Large intestine (tissue), 3 donors: ENCODE data around the gene USPL1. TPM values are rescaled to one million over a fixed set of nuclear protein-coding genes. Genes with fewer than 3 reads are reported as not detected.
"Not testable (repeated sequence)": the region's sequence is repeated elsewhere in the genome, so short reads cannot be mapped to it uniquely, and the experiment has no call there.

Experiments
- DNase-seq, 2 donors: peaks; one replicate each; pipeline versions ENCODE4 v3.0.0 to v3.0.0-alpha.2; 2013
- H3K27ac ChIP-seq: one replicate; pipeline ENCODE4 v1.5.1; 2013; ENCODE audit warnings: low read length
- H3K27me3 ChIP-seq: 2 replicates; pipeline ENCODE4 v1.6.1; 2013; ENCODE audit warnings: low read length; ENCODE audit not compliant: control insufficient read depth, insufficient read depth
- H3K36me3 ChIP-seq: 2 replicates; pipeline ENCODE4 v1.6.1; 2013; ENCODE audit warnings: low read length; ENCODE audit not compliant: control insufficient read depth, insufficient read depth
- H3K4me1 ChIP-seq: one replicate; pipeline ENCODE4 v1.6.1; 2013; ENCODE audit warnings: low read length; ENCODE audit not compliant: control insufficient read depth, insufficient read depth
- H3K4me3 ChIP-seq: one replicate; pipeline ENCODE4 v1.5.1; 2013; ENCODE audit warnings: low read length
- H3K9me3 ChIP-seq: one replicate; pipeline ENCODE4 v1.6.1; 2013; ENCODE audit warnings: mild to moderate bottlenecking, low read depth, low read length, moderate library complexity; ENCODE audit not compliant: control insufficient read depth
- WGBS: methylation state at CpG from one replicate; pipeline ENCODE4 v1.1.5; 2013; ENCODE audit warnings: low lambda C conversion rate; ENCODE audit not compliant: insufficient coverage; 5-methylcytosine and 5-hydroxymethylcytosine counted together
- polyA plus RNA-seq: library from polyadenylated mRNA; unstranded; fragments of 120-200 nt; gene quantifications from one replicate; pipeline ENCODE4 v1.2.1, GENCODE V29; 2013

Gene USPL1
- polyA plus RNA-seq, 1 donor: 24.0 TPM

GRCh38 chr13:30633861-30634260, 16.1 kb downstream of the USPL1 start:
- peak; percentile 54 to 76 for DNase-seq
- H3K27ac ChIP-seq: peak overlapping the region; percentile 27
- no peaks in the 10 kb centered on the region for H3K27me3 ChIP-seq
- H3K4me1 ChIP-seq: no peaks in the 10 kb centered on the region
- no CpG with 5 or more reads among the region's 4 CpGs for WGBS
- no peaks in the 10 kb centered on the region for H3K9me3 ChIP-seq
- H3K4me3 ChIP-seq: no peak overlapping the region
- H3K36me3 ChIP-seq: peaks cover 37% of the 10 kb centered on the region

- no peaks in the 10 kb centered on the region for H3K9me3 ChIP-seq
- no peaks in the 10 kb centered on the region for H3K4me1 ChIP-seq
- H3K36me3 ChIP-seq: peaks cover 33% of the 10 kb centered on the region
- DNase-seq: no peak
- H3K27me3 ChIP-seq: no peaks in the 10 kb centered on the region
- no CpG with 5 or more reads among the region's 3 CpGs for WGBS
- no peak overlapping the region for H3K4me3 ChIP-seq
- no peak overlapping the region for H3K27ac ChIP-seq
Measured at GRCh38 chr13:30634838-30635237, 17.1 kb downstream of the USPL1 start.

- H3K9me3 ChIP-seq: no peaks in the 10 kb centered on the region
- H3K4me3 ChIP-seq: no peak overlapping the region
- peaks cover 37% of the 10 kb centered on the region for H3K36me3 ChIP-seq
- no peaks in the 10 kb centered on the region for H3K4me1 ChIP-seq
- H3K27ac ChIP-seq: no peak overlapping the region
- no peak for DNase-seq
- 96% methylated on average over 3 of the region's 4 CpGs for WGBS
- H3K27me3 ChIP-seq: no peaks in the 10 kb centered on the region
Measured at GRCh38 chr13:30638301-30638700, 20.6 kb downstream of the USPL1 start.

- no peak for DNase-seq
- H3K27ac ChIP-seq: no peak overlapping the region
- no CpG with 5 or more reads among the region's 4 CpGs for WGBS
- no peaks in the 10 kb centered on the region for H3K4me1 ChIP-seq
- no peaks in the 10 kb centered on the region for H3K27me3 ChIP-seq
- H3K4me3 ChIP-seq: no peak overlapping the region
- H3K36me3 ChIP-seq: peaks cover 48% of the 10 kb centered on the region
- H3K9me3 ChIP-seq: no peaks in the 10 kb centered on the region
Measured at GRCh38 chr13:30639671-30640070, 22.0 kb downstream of the USPL1 start.

GRCh38 chr13:30641173-30641572, 23.5 kb downstream of the USPL1 start:
- WGBS: no CpG with 5 or more reads among the region's 1 CpG
- H3K4me3 ChIP-seq, H3K27ac ChIP-seq, H3K9me3 ChIP-seq, H3K27me3 ChIP-seq, H3K4me1 ChIP-seq, DNase-seq: not testable (repeated sequence)
- peaks cover 56% of the 10 kb centered on the region for H3K36me3 ChIP-seq

- peaks cover 76% of the 10 kb centered on the region for H3K36me3 ChIP-seq
- H3K9me3 ChIP-seq: no peaks in the 10 kb centered on the region
- no peak overlapping the region for H3K4me3 ChIP-seq
- DNase-seq: no peak
- H3K4me1 ChIP-seq: no peaks in the 10 kb centered on the region
- no peak overlapping the region for H3K27ac ChIP-seq
- H3K27me3 ChIP-seq: no peaks in the 10 kb centered on the region
Measured at GRCh38 chr13:30645629-30646028, 27.9 kb downstream of the USPL1 start.

- no peaks in the 10 kb centered on the region for H3K27me3 ChIP-seq
Measured at GRCh38 chr13:30647420-30647819, 29.7 kb downstream of the USPL1 start.

GRCh38 chr13:30647824-30648521, 30.3 kb downstream of the USPL1 start:
- H3K36me3 ChIP-seq: peaks cover 61% of the 10 kb centered on the region
- H3K27me3 ChIP-seq: no peaks in the 10 kb centered on the region
- no peak overlapping the region for H3K4me3 ChIP-seq
- no peaks in the 10 kb centered on the region for H3K4me1 ChIP-seq
- no peaks in the 10 kb centered on the region for H3K9me3 ChIP-seq
- 73% methylated on average over 5 of the region's 6 CpGs for WGBS
- no peak for DNase-seq
- no peak overlapping the region for H3K27ac ChIP-seq

More at GRCh38 chr13:30647420-30647819, 29.7 kb downstream of the USPL1 start:
- Histone ChIP-seq H3K4me3 (no peak overlapping the region), H3K4me1 (no peaks in the 10 kb centered on the region), H3K36me3 (peaks cover 66% of the 10 kb centered on the region), H3K9me3 (no peaks in the 10 kb centered on the region), H3K27ac (no peak overlapping the region)
- no peak for DNase-seq
- 38% methylated on average over 2 of the region's 3 CpGs for WGBS

- DNase-seq: no peak
- H3K4me1 ChIP-seq: no peaks in the 10 kb centered on the region
- no peak overlapping the region for H3K27ac ChIP-seq
- no peaks in the 10 kb centered on the region for H3K9me3 ChIP-seq
- H3K4me3 ChIP-seq: no peak overlapping the region
- WGBS: 76% methylated on average over 2 of the region's 4 CpGs
- no peaks in the 10 kb centered on the region for H3K27me3 ChIP-seq
- peaks cover 55% of the 10 kb centered on the region for H3K36me3 ChIP-seq
Measured at GRCh38 chr13:30648522-30649012, 30.8 kb downstream of the USPL1 start.

- 100% methylated on average over 1 of the region's 5 CpGs for WGBS
- not testable (repeated sequence) for H3K4me3 ChIP-seq, H3K4me1 ChIP-seq, H3K27me3 ChIP-seq, H3K9me3 ChIP-seq, DNase-seq, H3K27ac ChIP-seq
- H3K36me3 ChIP-seq: peaks cover 57% of the 10 kb centered on the region
Measured at GRCh38 chr13:30651648-30652047, 33.9 kb downstream of the USPL1 start.
